Transverse colon (tissue), 4 donors: ENCODE measurements around the gene SCRT2. TPM values are rescaled to one million over a fixed set of nuclear protein-coding genes. Genes with fewer than 3 reads are reported as not detected.

Source experiments
- DNase-seq: peaks from one replicate; pipeline ENCODE4 v3.0.0-alpha.2; 2019
- H3K27ac ChIP-seq, 4 donors: fragments of 200-600 bp; sonication (generic); 2 replicates each; pipeline ENCODE4 v1.5.1; 2016 to 2018; ENCODE audit warnings: inconsistent platforms in 4 of 4
- H3K27me3 ChIP-seq: fragments of 200-600 bp; sonication (generic); 2 replicates; pipeline ENCODE4 v1.5.1; 2017; ENCODE audit warnings: inconsistent platforms
- H3K36me3 ChIP-seq, 4 donors: fragments of 200-600 bp; sonication (generic); 2 replicates each; pipeline ENCODE4 v1.5.1; 2017 to 2019; ENCODE audit warnings: inconsistent platforms in 4 of 4
- H3K4me1 ChIP-seq, 4 donors: fragments of 200-600 bp; sonication (generic); 2 replicates each; pipeline ENCODE4 v1.5.1; 2017 to 2020; ENCODE audit warnings: inconsistent platforms in 4 of 4
- H3K4me3 ChIP-seq, 4 donors: fragments of 200-600 bp; sonication (generic); 1 replicate in 1 of 4; 2 replicates in 3 of 4; pipeline versions ENCODE4 v1.5.1 to v1.6.1; 2017 to 2019; ENCODE audit warnings: inconsistent platforms in 4 of 4
- H3K9me3 ChIP-seq, 2 donors: fragments of 200-600 bp; sonication (generic); 2 replicates each; pipeline ENCODE4 v1.5.1; 2017 to 2019; ENCODE audit warnings: inconsistent platforms in 2 of 2
- EP300 ChIP-seq: sonication (generic); formaldehyde crosslinking; IDR thresholded peaks from one replicate; pipeline ENCODE4 v1.6.1; 2017; ENCODE audit warnings: antibody characterized with exemption, low read depth
- POLR2A ChIP-seq: fragments of 450-650 bp; IDR thresholded peaks from one replicate; pipeline ENCODE4 v1.6.1; 2016; ENCODE audit warnings: antibody characterized with exemption, mild to moderate bottlenecking, moderate library complexity
- POLR2AphosphoS5 ChIP-seq, 3 donors: sonication (generic); formaldehyde crosslinking; IDR thresholded peaks; one replicate each; pipeline ENCODE4 v1.6.1; 2016; ENCODE audit warnings: antibody characterized with exemption in 3 of 3
- WGBS, 2 donors: methylation state at CpG; one replicate each; pipeline ENCODE4 v1.1.5; 2018; ENCODE audit warnings: low coverage in 1 of 2; 5-methylcytosine and 5-hydroxymethylcytosine counted together
- in situ Hi-C, 4 donors: fragments of 200-750 bp; cut with MboI; loops; one replicate each; pipeline versions ENCODE4 v1.15.0 to v1.15.1; 2017; ENCODE audit warnings: low sequenced_read_pairs in 3 of 4, low pct_ligation_motif_present in 1 of 4, low pct_unique_long_range_greater_than_20kb in 1 of 4
- intact Hi-C: fragments of 100-400 bp; cut with DNase I; formaldehyde crosslinking; loops from one replicate; pipeline ENCODE4 v1.15.1; 2023; ENCODE audit warnings: low total_unique reads
- total RNA-seq, 4 donors: library from RNA; depleted of rRNA; stranded (reverse); fragments of >200 nt; gene quantifications; one replicate each; pipeline ENCODE4 v1.1.0, GENCODE V29; 2016
- TF ChIP-seq, protein P1 (sequence below), 5 experiments: fragments of 200-600 bp in 3 of 5; fragments of 450-650 bp in 2 of 5; sonication (generic) in 3 of 5; IDR thresholded peaks; 1 replicate in 2 of 5; 2 replicates in 3 of 5; pipeline ENCODE4 v1.5.1; 2016 to 2017; ENCODE audit warnings: antibody characterized with exemption in 5 of 5, inconsistent platforms in 3 of 5, mild to moderate bottlenecking in 2 of 5, moderate library complexity in 1 of 5

SCRT2 gene
- total RNA-seq, 4 donors from 2014 or later: not detected

DNA sequence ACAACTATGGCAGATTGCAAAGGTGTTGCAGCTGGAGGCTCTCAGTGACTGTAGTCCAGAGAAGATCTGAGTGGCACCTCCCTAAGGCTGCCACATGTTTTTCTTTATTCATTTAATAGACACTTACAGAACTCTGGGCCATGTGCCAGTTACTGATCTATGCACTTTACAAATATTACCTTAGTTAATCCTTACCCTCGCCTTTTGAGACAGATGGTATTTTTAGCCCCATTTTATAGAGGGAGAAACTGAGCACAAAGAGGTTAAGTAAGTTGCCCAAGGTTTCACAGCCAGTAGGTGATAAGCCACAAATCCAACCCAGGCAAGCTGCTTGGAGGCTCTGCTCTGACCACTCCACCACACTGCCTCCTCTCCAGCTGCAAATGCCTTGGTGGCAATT is 6.5 kb upstream of the SCRT2 start:
- Histone ChIP-seq H3K36me3 (no peaks in the 10 kb centered on the region), H3K4me1 (no peaks in the 10 kb centered on the region), H3K27ac (no peak overlapping the region), H3K9me3 (no peaks in the 10 kb centered on the region), H3K4me3 (no peak overlapping the region), H3K27me3 (peaks cover 80% of the 10 kb centered on the region)
- DNase-seq: no peak
- TF ChIP-seq POLR2AphosphoS5 (IDR thresholded peaks at IDR 0.05) (no peak), EP300 (no peak), POLR2A (no peak)
- TF ChIP-seq, protein P1, sequence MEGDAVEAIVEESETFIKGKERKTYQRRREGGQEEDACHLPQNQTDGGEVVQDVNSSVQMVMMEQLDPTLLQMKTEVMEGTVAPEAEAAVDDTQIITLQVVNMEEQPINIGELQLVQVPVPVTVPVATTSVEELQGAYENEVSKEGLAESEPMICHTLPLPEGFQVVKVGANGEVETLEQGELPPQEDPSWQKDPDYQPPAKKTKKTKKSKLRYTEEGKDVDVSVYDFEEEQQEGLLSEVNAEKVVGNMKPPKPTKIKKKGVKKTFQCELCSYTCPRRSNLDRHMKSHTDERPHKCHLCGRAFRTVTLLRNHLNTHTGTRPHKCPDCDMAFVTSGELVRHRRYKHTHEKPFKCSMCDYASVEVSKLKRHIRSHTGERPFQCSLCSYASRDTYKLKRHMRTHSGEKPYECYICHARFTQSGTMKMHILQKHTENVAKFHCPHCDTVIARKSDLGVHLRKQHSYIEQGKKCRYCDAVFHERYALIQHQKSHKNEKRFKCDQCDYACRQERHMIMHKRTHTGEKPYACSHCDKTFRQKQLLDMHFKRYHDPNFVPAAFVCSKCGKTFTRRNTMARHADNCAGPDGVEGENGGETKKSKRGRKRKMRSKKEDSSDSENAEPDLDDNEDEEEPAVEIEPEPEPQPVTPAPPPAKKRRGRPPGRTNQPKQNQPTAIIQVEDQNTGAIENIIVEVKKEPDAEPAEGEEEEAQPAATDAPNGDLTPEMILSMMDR (IDR thresholded peaks at IDR 0.05): no peak
- intact Hi-C loops: loop anchor here (5.0 kb wide), 1 partner anchor 1600 kb away; no protein-coding TSS in a partner anchor
- in situ Hi-C loops: no loop called here
- WGBS, 2 donors: 23 to 25% methylated on average over 1 of the region's 1 CpG

DNA sequence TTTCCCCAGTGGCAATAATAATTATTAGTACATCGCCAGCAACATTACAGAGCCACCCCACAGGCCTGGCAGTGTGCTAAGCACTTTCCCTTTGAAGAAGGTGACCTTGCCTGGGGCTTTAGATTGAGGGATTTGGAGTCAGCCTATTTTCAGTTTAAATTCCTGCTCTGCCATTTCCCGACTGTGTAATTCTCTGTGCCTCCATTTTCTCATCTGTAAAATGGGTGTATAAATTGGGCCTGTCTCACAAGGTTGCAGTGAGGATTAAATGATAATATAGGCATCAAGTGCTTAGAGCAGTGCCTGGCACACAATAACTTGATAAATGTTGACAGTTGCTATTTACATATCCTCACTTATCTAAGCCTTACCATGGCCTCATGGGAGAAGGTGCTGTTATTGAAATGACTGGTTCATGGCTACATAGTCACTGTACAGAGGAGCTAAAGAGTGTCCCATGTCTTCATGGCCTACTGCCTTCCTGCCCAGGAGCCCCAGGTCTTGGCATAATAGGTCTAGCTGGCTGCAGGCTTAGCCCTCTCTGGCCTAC is 5.1 kb upstream of the SCRT2 start:
- TF ChIP-seq POLR2A: no peak
- TF ChIP-seq, protein P1 (IDR thresholded peaks at IDR 0.05): no peak
- in situ Hi-C loops: no loop called here
- intact Hi-C loops: loop anchor here (5.0 kb wide), 1 partner anchor 1602 kb away; no protein-coding TSS in a partner anchor
- 71% methylated on average over 2 of the region's 2 CpGs; no CpG with 5 or more reads in 1 of the 2 donors for WGBS, 2 donors
- no peak overlapping the region for H3K4me3 ChIP-seq
- DNase-seq: no peak
- H3K27ac ChIP-seq: no peak overlapping the region
- no peaks in the 10 kb centered on the region for H3K9me3 ChIP-seq
- peaks cover 0 to 11% (median 6%) of the 10 kb centered on the region in 4 donors for H3K4me1 ChIP-seq
- H3K27me3 ChIP-seq: peaks cover 86% of the 10 kb centered on the region
- H3K36me3 ChIP-seq: no peaks in the 10 kb centered on the region

DNA sequence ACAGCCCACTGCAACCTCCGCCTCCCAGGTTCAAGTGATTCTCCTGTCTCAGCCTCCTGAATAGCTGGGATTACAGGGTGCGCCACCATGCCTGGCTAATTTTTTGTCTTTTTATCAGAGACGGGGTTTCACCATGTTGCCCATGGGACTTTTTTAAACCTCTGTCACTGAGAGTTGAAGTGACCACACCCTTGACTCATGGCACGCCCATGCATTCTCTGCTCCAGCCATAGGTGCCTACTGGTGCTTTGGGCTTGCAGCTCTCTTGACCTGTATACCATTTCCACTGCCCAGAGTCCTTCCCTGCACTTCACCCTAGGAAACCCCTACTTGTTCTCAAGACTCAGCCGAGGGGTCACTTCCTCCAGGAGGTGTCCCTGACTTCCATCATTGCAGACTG is 2.4 kb upstream of the SCRT2 start:
- TF ChIP-seq EP300 (no peak), POLR2AphosphoS5 (IDR thresholded peaks at IDR 0.05) (no peak), POLR2A (no peak)
- TF ChIP-seq, protein P1 (IDR thresholded peaks at IDR 0.05): no peak
- H3K27ac ChIP-seq: no peak overlapping the region
- H3K4me1 ChIP-seq: peaks cover 0 to 18% (median 13%) of the 10 kb centered on the region in 4 donors
- no peak for DNase-seq
- intact Hi-C loops (no loop called here), in situ Hi-C loops (no loop called here)
- WGBS, 2 donors: 78 to 85% methylated on average over 3 to 5 of the region's 5 CpGs
- H3K27me3 ChIP-seq: peaks cover 97% of the 10 kb centered on the region
- H3K36me3 ChIP-seq: no peaks in the 10 kb centered on the region
- no peaks in the 10 kb centered on the region for H3K9me3 ChIP-seq
- H3K4me3 ChIP-seq: no peak overlapping the region

DNA sequence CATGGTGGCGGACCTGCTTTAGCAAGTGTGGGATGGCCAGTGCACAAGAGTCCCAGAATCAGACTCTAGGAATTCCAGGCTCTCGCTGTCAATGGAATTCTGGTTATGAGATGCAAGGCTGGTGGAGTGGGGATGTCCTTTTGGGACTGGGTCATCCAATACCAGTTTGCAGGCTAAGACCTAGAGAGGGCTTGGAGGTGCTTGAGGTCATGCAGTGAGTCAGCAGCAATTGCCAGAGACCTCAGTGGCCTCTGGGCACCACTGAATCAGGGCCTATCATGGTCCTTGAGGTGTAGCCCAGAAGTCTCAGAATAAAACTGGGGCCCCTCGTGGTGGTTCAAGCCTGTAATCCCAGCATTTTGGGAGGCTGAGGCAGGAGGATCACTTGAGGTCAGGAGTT is 1.4 kb upstream of the SCRT2 start:
- Histone ChIP-seq H3K9me3 (no peaks in the 10 kb centered on the region), H3K27me3 (peaks cover 97% of the 10 kb centered on the region), H3K4me3 (no peak overlapping the region), H3K36me3 (no peaks in the 10 kb centered on the region), H3K27ac (no peak overlapping the region), H3K4me1 (peaks cover 0 to 18% (median 13%) of the 10 kb centered on the region in 4 donors)
- WGBS, 2 donors: 57% methylated on average over 3 of the region's 3 CpGs; no CpG with 5 or more reads in 1 of the 2 donors
- in situ Hi-C loops (no loop called here), intact Hi-C loops (no loop called here)
- DNase-seq: no peak
- TF ChIP-seq POLR2AphosphoS5 (IDR thresholded peaks at IDR 0.05) (no peak), POLR2A (no peak)
